Ovary (tissue), 9 donors: ENCODE data around the gene CAMTA1. TPM values are rescaled to one million over a fixed set of nuclear protein-coding genes. Genes with fewer than 3 reads are reported as not detected.

Source experiments
- DNase-seq, 5 donors: peaks; one replicate each; pipeline ENCODE4 v3.0.0-alpha.2; 2019 to 2020
- H3K27ac ChIP-seq, 2 donors: fragments of 200-600 bp; one replicate each; pipeline versions ENCODE4 v1.5.1 to v1.8.0; 2019 to 2022
- H3K27me3 ChIP-seq: fragments of 200-600 bp; one replicate; pipeline ENCODE4 v1.8.0; 2022
- H3K36me3 ChIP-seq: fragments of 200-600 bp; sonication (generic); one replicate; pipeline ENCODE4 v1.5.1; 2019
- H3K4me1 ChIP-seq: one replicate; pipeline ENCODE4 v1.8.1; 2013; ENCODE audit warnings: mild to moderate bottlenecking, moderate library complexity; ENCODE audit not compliant: insufficient read depth
- H3K4me3 ChIP-seq: fragments of 200-600 bp; sonication (generic); one replicate; pipeline ENCODE4 v1.5.1; 2017
- H3K9me3 ChIP-seq, 2 donors: fragments of 200-600 bp in 1 of 2; sonication (generic) in 1 of 2; one replicate each; pipeline versions ENCODE4 v1.5.1 to v1.8.1; 2013 to 2019; ENCODE audit warnings: mild to moderate bottlenecking in 1 of 2, moderate library complexity in 1 of 2
- CTCF ChIP-seq, 3 donors: fragments of 450-650 bp in 2 of 3; fragments of 200-600 bp in 1 of 3; IDR thresholded peaks; one replicate each; pipeline versions ENCODE4 v1.5.1 to v1.8.0; 2016 to 2022; ENCODE audit warnings: antibody characterized with exemption in 3 of 3, mild to moderate bottlenecking in 1 of 3
- EP300 ChIP-seq: sonication (generic); formaldehyde crosslinking; IDR thresholded peaks from one replicate; pipeline ENCODE4 v1.6.1; 2017; ENCODE audit warnings: antibody characterized with exemption
- POLR2A ChIP-seq: fragments of 450-650 bp; IDR thresholded peaks from one replicate; pipeline ENCODE4 v1.6.1; 2017; ENCODE audit warnings: antibody characterized with exemption, mild to moderate bottlenecking, moderate library complexity
- WGBS, 3 donors: extraction: QIAGEN DNeasy Blood & Tissue Kit in 1 of 3; methylation state at CpG; one replicate each; pipeline versions ENCODE4 v1.1.5 to v1.1.7; 2013 to 2017; 5-methylcytosine and 5-hydroxymethylcytosine counted together
- intact Hi-C, 4 donors: fragments of 100-400 bp; cut with DNase I; formaldehyde crosslinking; loops; one replicate each; pipeline versions ENCODE4 v1.11.0 to v1.15.1; 2022 to 2023
- polyA plus RNA-seq, 2 donors: library from polyadenylated mRNA; stranded (reverse); fragments of 200-250 nt in 1 of 2; fragments of 350-450 nt in 1 of 2; fragmentation: Illumina TruSeq in 1 of 2; extraction: RNeasy Lipid Tissue Mini Kit (QIAGEN cat#74804) in 1 of 2; gene quantifications; one replicate each; pipeline ENCODE4 v1.2.3, GENCODE V29; 2013 to 2014
- total RNA-seq, 7 donors: library from RNA; depleted of rRNA in 2 of 7; stranded (reverse); fragments of >200 nt in 2 of 7; fragmentation: NEBNext Ultra II Directional in 3 of 7; extraction: Animal tissue kit (Norgen Biotek cat#: 25700) in 3 of 7; gene quantifications; one replicate each; pipeline versions ENCODE4 v1.1.0 to v1.2.4, GENCODE V29; 2016 to 2023
- donor health status: DM: no; HTN: no; CAD: no; lungs with moderate emphysema.
- donor health status: DM: no; HTN: no; CAD: no.
- donor health status: Bipolar disorder and iron deficiency.
- donor health status: DM: yes; HTN: yes; CAD: no.
- donor health status: DM: no; HTN: no; CAD: no.
- donor health status: DM: yes; HTN: yes; CAD: no.

CAMTA1 gene
- total and polyA plus RNA-seq, 9 donors, result 51.1 to 150 (median 67.4) TPM

GRCh38 chr1:7754234-7754633 lies 969.0 kb downstream of the CAMTA1 start:
- Histone ChIP-seq H3K36me3 (no peaks in the 10 kb centered on the region), H3K27me3 (no peaks in the 10 kb centered on the region), H3K4me3 (no peak overlapping the region), H3K27ac (no peak overlapping the region), H3K9me3 (no peaks in the 10 kb centered on the region), H3K4me1 (peaks cover 1% of the 10 kb centered on the region)
- DNase-seq, result no peak
- WGBS, 3 donors, result 42 to 66% (median 51%) methylated on average over 3 of the region's 3 CpGs
- intact Hi-C loops, result loop anchor here in 1 of 4 donors (5.0 kb wide), 1 partner anchor 87 kb away; no protein-coding TSS in a partner anchor
- no peak for TF ChIP-seq EP300
- no peak for TF ChIP-seq CTCF (IDR thresholded peaks at IDR 0.05)
- no peak for TF ChIP-seq POLR2A

GRCh38 chr1:7755448-7755847 lies 970.2 kb downstream of the CAMTA1 start:
- TF ChIP-seq EP300 (no peak), POLR2A (no peak), CTCF (IDR thresholded peaks at IDR 0.05) (no peak)
- H3K9me3 ChIP-seq, result no peaks in the 10 kb centered on the region
- H3K4me1 ChIP-seq, result peaks cover 1% of the 10 kb centered on the region
- intact Hi-C loops, result no loop called here
- no peaks in the 10 kb centered on the region for H3K36me3 ChIP-seq
- WGBS, 3 donors, result 0 to 94% (median 94%) methylated on average over 1 of the region's 1 CpG
- no peak overlapping the region for H3K27ac ChIP-seq
- H3K27me3 ChIP-seq, result no peaks in the 10 kb centered on the region
- H3K4me3 ChIP-seq, result no peak overlapping the region
- DNase-seq, result no peak

- H3K27ac ChIP-seq, result no peak overlapping the region
- DNase-seq, result no peak
- H3K4me1 ChIP-seq, result no peaks in the 10 kb centered on the region
- H3K36me3 ChIP-seq, result no peaks in the 10 kb centered on the region
- H3K27me3 ChIP-seq, result no peaks in the 10 kb centered on the region
- intact Hi-C loops, result no loop called here
- H3K9me3 ChIP-seq, result no peaks in the 10 kb centered on the region
- H3K4me3 ChIP-seq, result no peak overlapping the region
- TF ChIP-seq CTCF (IDR thresholded peaks at IDR 0.05) (no peak), EP300 (no peak), POLR2A (no peak)
- 79 to 85% (median 80%) methylated on average over 6 of the region's 6 CpGs for WGBS, 3 donors
These were observed 975.0 kb downstream of the CAMTA1 start for GRCh38 chr1:7760245-7760644.

GRCh38 chr1:7761103-7761502 lies 975.8 kb downstream of the CAMTA1 start:
- intact Hi-C loops, result no loop called here
- no peaks in the 10 kb centered on the region for H3K4me1 ChIP-seq
- TF ChIP-seq CTCF (IDR thresholded peaks at IDR 0.05) (no peak), POLR2A (no peak), EP300 (no peak)
- no peak overlapping the region for H3K4me3 ChIP-seq
- H3K27me3 ChIP-seq, result no peaks in the 10 kb centered on the region
- no peak for DNase-seq
- H3K9me3 ChIP-seq, result no peaks in the 10 kb centered on the region
- H3K36me3 ChIP-seq, result no peaks in the 10 kb centered on the region
- H3K27ac ChIP-seq, result no peak overlapping the region
- 79 to 80% (median 80%) methylated on average over 3 of the region's 3 CpGs for WGBS, 3 donors
